ENCODE data around the gene MGRN1. TPM values are rescaled to one million over a fixed set of nuclear protein-coding genes. Genes with fewer than 3 reads are reported as not detected.

Gene MGRN1
- total and polyA plus RNA-seq, 2 donors, result 22.5 to 34.9 TPM

GRCh38 chr16:4696905-4697847 lies 72.5 kb downstream of the MGRN1 start:
- Histone ChIP-seq H3K4me1 (ENCODE audit: insufficient read depth) (no peaks in the 10 kb centered on the region), H3K27ac (ENCODE audit: low read depth) (no peak overlapping the region), H3K36me3 (ENCODE audit: insufficient read depth) (no peaks in the 10 kb centered on the region), H3K4me3 (ENCODE audit: low read depth, low read length) (no peak overlapping the region)
- WGBS, result 84% methylated on average over 33 of the region's 33 CpGs
- no peak for DNase-seq (ENCODE audit: extremely low spot score)

GRCh38 chr16:4697848-4698291 lies 73.2 kb downstream of the MGRN1 start:
- WGBS, result 88% methylated on average over 9 of the region's 9 CpGs
- Histone ChIP-seq H3K27ac (ENCODE audit: low read depth) (no peak overlapping the region), H3K4me3 (ENCODE audit: low read depth, low read length) (no peak overlapping the region), H3K36me3 (ENCODE audit: insufficient read depth) (no peaks in the 10 kb centered on the region), H3K4me1 (ENCODE audit: insufficient read depth) (no peaks in the 10 kb centered on the region)
- no peak for DNase-seq (ENCODE audit: extremely low spot score)

GRCh38 chr16:4698321-4699045 lies 73.9 kb downstream of the MGRN1 start:
- Histone ChIP-seq H3K4me3 (ENCODE audit: low read depth, low read length) (no peak overlapping the region), H3K36me3 (ENCODE audit: insufficient read depth) (no peaks in the 10 kb centered on the region), H3K27ac (ENCODE audit: low read depth) (no peak overlapping the region), H3K4me1 (ENCODE audit: insufficient read depth) (no peaks in the 10 kb centered on the region)
- 94% methylated on average over 36 of the region's 36 CpGs for WGBS
- no peak for DNase-seq (ENCODE audit: extremely low spot score)

- Histone ChIP-seq H3K4me3 (ENCODE audit: low read depth, low read length) (no peak overlapping the region), H3K27ac (ENCODE audit: low read depth) (no peak overlapping the region), H3K36me3 (ENCODE audit: insufficient read depth) (no peaks in the 10 kb centered on the region), H3K4me1 (ENCODE audit: insufficient read depth) (no peaks in the 10 kb centered on the region)
- 92% methylated on average over 19 of the region's 19 CpGs for WGBS
- no peak for DNase-seq (ENCODE audit: extremely low spot score)
Measured at GRCh38 chr16:4699046-4699556, 74.5 kb downstream of the MGRN1 start.

GRCh38 chr16:4700380-4700996 lies 75.9 kb downstream of the MGRN1 start:
- H3K27ac ChIP-seq (ENCODE audit: low read depth), result no peak overlapping the region
- no peaks in the 10 kb centered on the region for H3K36me3 ChIP-seq (ENCODE audit: insufficient read depth)
- H3K4me1 ChIP-seq (ENCODE audit: insufficient read depth), result no peaks in the 10 kb centered on the region
- WGBS, result 94% methylated on average over 13 of the region's 13 CpGs
- no peak for DNase-seq (ENCODE audit: extremely low spot score)
- H3K4me3 ChIP-seq (ENCODE audit: low read depth, low read length), result no peak overlapping the region

- no peaks in the 10 kb centered on the region for H3K36me3 ChIP-seq (ENCODE audit: insufficient read depth)
- no peak overlapping the region for H3K27ac ChIP-seq (ENCODE audit: low read depth)
- 88% methylated on average over 33 of the region's 33 CpGs for WGBS
- H3K4me1 ChIP-seq (ENCODE audit: insufficient read depth), result no peaks in the 10 kb centered on the region
- H3K4me3 ChIP-seq (ENCODE audit: low read depth, low read length), result no peak overlapping the region
- no peak for DNase-seq (ENCODE audit: extremely low spot score)
Measured at GRCh38 chr16:4700997-4701743, 76.5 kb downstream of the MGRN1 start.

- Histone ChIP-seq H3K36me3 (ENCODE audit: insufficient read depth) (no peaks in the 10 kb centered on the region), H3K4me3 (ENCODE audit: low read depth, low read length) (no peak overlapping the region), H3K27ac (ENCODE audit: low read depth) (no peak overlapping the region), H3K4me1 (ENCODE audit: insufficient read depth) (no peaks in the 10 kb centered on the region)
- 88% methylated on average over 17 of the region's 17 CpGs for whole genome bisulfite sequencing
- DNase-seq (ENCODE audit: extremely low spot score), result no peak
Measured at GRCh38 chr16:4701791-4702465, 77.3 kb downstream of the MGRN1 start.

GRCh38 chr16:4702466-4702808 lies 77.8 kb downstream of the MGRN1 start:
- no peaks in the 10 kb centered on the region for H3K4me1 ChIP-seq (ENCODE audit: insufficient read depth)

GRCh38 chr16:4703906-4704305 lies 79.3 kb downstream of the MGRN1 start:
- Histone ChIP-seq H3K4me1 (ENCODE audit: insufficient read depth) (no peaks in the 10 kb centered on the region), H3K36me3 (ENCODE audit: insufficient read depth) (no peaks in the 10 kb centered on the region), H3K4me3 (ENCODE audit: low read depth, low read length) (no peak overlapping the region), H3K27ac (ENCODE audit: low read depth) (no peak overlapping the region)
- DNase-seq (ENCODE audit: extremely low spot score), result no peak
- 85% methylated on average over 7 of the region's 7 CpGs for WGBS

More at GRCh38 chr16:4702466-4702808, 77.8 kb downstream of the MGRN1 start:
- Histone ChIP-seq H3K4me3 (ENCODE audit: low read depth, low read length) (no peak overlapping the region), H3K27ac (ENCODE audit: low read depth) (no peak overlapping the region), H3K36me3 (ENCODE audit: insufficient read depth) (no peaks in the 10 kb centered on the region)
- DNase-seq (ENCODE audit: extremely low spot score), result no peak
- 74% methylated on average over 7 of the region's 7 CpGs for WGBS

- Histone ChIP-seq H3K36me3 (ENCODE audit: insufficient read depth) (no peaks in the 10 kb centered on the region), H3K27ac (ENCODE audit: low read depth) (no peak overlapping the region), H3K4me1 (ENCODE audit: insufficient read depth) (no peaks in the 10 kb centered on the region), H3K4me3 (ENCODE audit: low read depth, low read length) (no peak overlapping the region)
- DNase-seq (ENCODE audit: extremely low spot score), result no peak
- 90% methylated on average over 8 of the region's 8 CpGs for WGBS
Measured at GRCh38 chr16:4704491-4704890, 79.9 kb downstream of the MGRN1 start.

GRCh38 chr16:4704913-4705312 lies 80.3 kb downstream of the MGRN1 start:
- 96% methylated on average over 14 of the region's 14 CpGs for WGBS
- H3K4me3 ChIP-seq (ENCODE audit: low read depth, low read length), result no peak overlapping the region
- H3K27ac ChIP-seq (ENCODE audit: low read depth), result no peak overlapping the region
- H3K4me1 ChIP-seq (ENCODE audit: insufficient read depth), result no peaks in the 10 kb centered on the region
- DNase-seq (ENCODE audit: extremely low spot score), result no peak
- H3K36me3 ChIP-seq (ENCODE audit: insufficient read depth), result no peaks in the 10 kb centered on the region

GRCh38 chr16:4706871-4707270 lies 82.2 kb downstream of the MGRN1 start:
- 82% methylated on average over 7 of the region's 7 CpGs for WGBS

More at GRCh38 chr16:4706871-4707270, 82.2 kb downstream of the MGRN1 start:
- H3K4me1 ChIP-seq (ENCODE audit: insufficient read depth), result no peaks in the 10 kb centered on the region
- H3K27ac ChIP-seq (ENCODE audit: low read depth), result no peak overlapping the region
- no peak for DNase-seq (ENCODE audit: extremely low spot score)
- no peak overlapping the region for H3K4me3 ChIP-seq (ENCODE audit: low read depth, low read length)
- no peaks in the 10 kb centered on the region for H3K36me3 ChIP-seq (ENCODE audit: insufficient read depth)
